Fibroblast of pulmonary artery (primary cell): ENCODE results near the gene EEF2.
A peak's percentile ranks its signal among the peaks of the same experiment; 100 is the strongest.
"Not testable (repeated sequence)": the region's sequence is repeated elsewhere in the genome, so short reads cannot be mapped to it uniquely, and the experiment has no call there.

ENCODE experiments used
- DNase-seq: peaks from one replicate; pipeline ENCODE4 v3.0.0-alpha.2; 2010; ENCODE audit warnings: low read depth
- H3K4me3 ChIP-seq: replicated peaks from 2 replicates; pipeline ENCODE4 v1.5.1; 2011; ENCODE audit warnings: low read depth, mild to moderate bottlenecking, control low read depth, low read length, moderate library complexity
- CTCF ChIP-seq: IDR thresholded peaks from 2 replicates; pipeline ENCODE4 v1.5.1; 2011; ENCODE audit warnings: mild to moderate bottlenecking, control low read depth, low read length, inconsistent platforms; ENCODE audit errors: missing control alignments

The EEF2 gene

GRCh38 chr19:3950871-3951861 is 34.1 kb downstream of the EEF2 start:
- DNase-seq = no peak
- TF ChIP-seq CTCF = no peak
- H3K4me3 ChIP-seq = no peak overlapping the region

- no peak for TF ChIP-seq CTCF
- DNase-seq = no peak
- H3K4me3 ChIP-seq = no peak overlapping the region
Observed at GRCh38 chr19:3949997-3950859, 35.0 kb downstream of the EEF2 start.

GRCh38 chr19:3949294-3949693 is 36.0 kb downstream of the EEF2 start:
- no peak for DNase-seq
- TF ChIP-seq CTCF = no peak
- H3K4me3 ChIP-seq = no peak overlapping the region

GRCh38 chr19:3947316-3947933 is 37.8 kb downstream of the EEF2 start:
- not testable (repeated sequence) for H3K4me3 ChIP-seq, DNase-seq

GRCh38 chr19:3945838-3946237 is 39.4 kb downstream of the EEF2 start:
- TF ChIP-seq CTCF = no peak
- H3K4me3 ChIP-seq = no peak overlapping the region
- DNase-seq = peak; percentile 40

- H3K4me3 ChIP-seq = no peak overlapping the region
- DNase-seq = no peak
- TF ChIP-seq CTCF = no peak
Observed at GRCh38 chr19:3944018-3944721, 41.1 kb downstream of the EEF2 start.
